SU-DHL-6 (cell line): ENCODE results near the gene ATP8A1.

ENCODE experiments used
- H2AFZ ChIP-seq: fragments of 200-600 bp; sonication (generic); 2 replicates; pipeline ENCODE4 v1.6.1; 2014; ENCODE audit warnings: low read depth, mild to moderate bottlenecking, moderate library complexity, mixed read lengths, antibody characterized with exemption, low read length; ENCODE audit not compliant: severe bottlenecking
- H3F3A ChIP-seq: fragments of 200-600 bp; shearing (Covaris generic); 2 replicates; pipeline ENCODE4 v1.6.0; 2016; ENCODE audit warnings: antibody characterized with exemption, mild to moderate bottlenecking; ENCODE audit not compliant: insufficient read depth
- H3K27ac ChIP-seq: fragments of 200-600 bp; sonication (generic); 2 replicates; pipeline ENCODE4 v1.5.1; 2016; ENCODE audit warnings: low read depth, mild to moderate bottlenecking, low read length, moderate library complexity, mixed read lengths
- H3K27me3 ChIP-seq: fragments of 200-600 bp; sonication (generic), shearing (Covaris generic); 2 replicates; pipeline ENCODE4 v1.6.0; 2014; ENCODE audit warnings: mild to moderate bottlenecking, low read length
- H3K36me3 ChIP-seq: fragments of 200-600 bp; sonication (generic); 2 replicates; pipeline ENCODE4 v1.6.1; 2014; ENCODE audit warnings: mild to moderate bottlenecking, low read length, mixed read lengths
- H3K4me2 ChIP-seq: fragments of 300-600, 200-600 bp; shearing (Covaris generic), sonication (generic); 2 replicates; pipeline ENCODE4 v1.6.0; 2014; ENCODE audit warnings: low read length, low read depth, mild to moderate bottlenecking; ENCODE audit not compliant: poor library complexity, severe bottlenecking
- H3K4me3 ChIP-seq: fragments of 200-600 bp; sonication (generic); 2 replicates; pipeline ENCODE4 v1.5.1; 2014; ENCODE audit warnings: antibody characterized with exemption, low read length, mild to moderate bottlenecking, mixed read lengths; ENCODE audit not compliant: insufficient read depth, poor library complexity, severe bottlenecking
- H3K79me2 ChIP-seq: fragments of 200-600 bp; sonication (generic); 2 replicates; pipeline ENCODE4 v1.6.1; 2014; ENCODE audit warnings: mild to moderate bottlenecking, low read length, moderate library complexity; ENCODE audit not compliant: insufficient read depth
- H3K9ac ChIP-seq: fragments of 200-600 bp; sonication (generic); 2 replicates; pipeline ENCODE4 v1.7.0; 2014; ENCODE audit warnings: mild to moderate bottlenecking, low read length
- H3K9me2 ChIP-seq: fragments of 200-600 bp; sonication (generic); replicated peaks from 2 replicates; pipeline ENCODE4 v1.6.1; 2014; ENCODE audit warnings: low read length; ENCODE audit not compliant: insufficient read depth
- H3K9me3 ChIP-seq: fragments of 200-600 bp; sonication (generic); 2 replicates; pipeline ENCODE4 v1.6.1; 2014; ENCODE audit warnings: low read length, mixed read lengths; ENCODE audit not compliant: insufficient read depth
- H4K20me1 ChIP-seq: fragments of 200-600 bp; sonication (generic); 2 replicates; pipeline ENCODE4 v1.6.1; 2014; ENCODE audit warnings: low read depth, mild to moderate bottlenecking, antibody characterized with exemption, low read length, moderate library complexity, mixed read lengths
- CTCF ChIP-seq: fragments of 200-600 bp; sonication (generic); IDR thresholded peaks from one replicate; pipeline ENCODE4 v1.5.1; 2017; ENCODE audit warnings: antibody characterized with exemption, mild to moderate bottlenecking, low read length, moderate library complexity; ENCODE audit not compliant: insufficient read depth, poor library complexity, severe bottlenecking
- EZH2phosphoT487 ChIP-seq: fragments of 200-600 bp; sonication (generic), shearing (Covaris generic); conservative IDR thresholded peaks from 2 replicates; pipeline ENCODE4 v1.6.1; 2018; ENCODE audit warnings: mild to moderate bottlenecking, antibody characterized with exemption, low read length, moderate library complexity, mixed read lengths

ATP8A1 gene

GRCh38 chr4:42395595-42395994 is 261.3 kb downstream of the ATP8A1 start:
- TF ChIP-seq CTCF (no peak), EZH2phosphoT487 (no peak)
- H4K20me1 ChIP-seq = no peaks in the 10 kb centered on the region
- no peak overlapping the region for H3K4me3 ChIP-seq
- H3K9ac ChIP-seq = no peak overlapping the region
- no peak overlapping the region for H3K4me2 ChIP-seq
- no peak overlapping the region for H3K27ac ChIP-seq
- no peaks in the 10 kb centered on the region for H3K79me2 ChIP-seq
- H3K27me3 ChIP-seq = 0 out of 2 replicates have a peak, but pooled peaks cover 3% of the 10 kb centered on the region
- no peaks in the 10 kb centered on the region for H3K9me3 ChIP-seq
- no peak overlapping the region for H2AFZ ChIP-seq
- H3K36me3 ChIP-seq = no peaks in the 10 kb centered on the region
- no peaks in the 10 kb centered on the region for H3F3A ChIP-seq
- H3K9me2 ChIP-seq = no peaks in the 10 kb centered on the region

GRCh38 chr4:42392436-42392835 is 264.5 kb downstream of the ATP8A1 start:
- Histone ChIP-seq H3K9me3 (no peaks in the 10 kb centered on the region), H3K27me3 (0 out of 2 replicates have a peak, but pooled peaks cover 3% of the 10 kb centered on the region), H2AFZ (no peak overlapping the region), H4K20me1 (no peaks in the 10 kb centered on the region), H3K4me3 (no peak overlapping the region), H3K9ac (no peak overlapping the region), H3K9me2 (no peaks in the 10 kb centered on the region), H3F3A (no peaks in the 10 kb centered on the region), H3K36me3 (no peaks in the 10 kb centered on the region), H3K4me2 (no peak overlapping the region), H3K27ac (no peak overlapping the region), H3K79me2 (no peaks in the 10 kb centered on the region)
- TF ChIP-seq EZH2phosphoT487 (no peak), CTCF (no peak)

- no peaks in the 10 kb centered on the region for H3K36me3 ChIP-seq
- H3K4me3 ChIP-seq = no peak overlapping the region
- H3K9ac ChIP-seq = no peak overlapping the region
- 0 out of 2 replicates have a peak, but pooled peaks cover 2% of the 10 kb centered on the region for H3K27me3 ChIP-seq
- no peak for TF ChIP-seq EZH2phosphoT487
- no peak for TF ChIP-seq CTCF
- H4K20me1 ChIP-seq = no peaks in the 10 kb centered on the region
- no peak overlapping the region for H2AFZ ChIP-seq
- H3K4me2 ChIP-seq = no peak overlapping the region
- H3K9me2 ChIP-seq = no peaks in the 10 kb centered on the region
- no peaks in the 10 kb centered on the region for H3F3A ChIP-seq
- H3K27ac ChIP-seq = no peak overlapping the region
- H3K79me2 ChIP-seq = no peaks in the 10 kb centered on the region
- no peaks in the 10 kb centered on the region for H3K9me3 ChIP-seq
Measured at GRCh38 chr4:42391981-42392380, 264.9 kb downstream of the ATP8A1 start.

- Histone ChIP-seq H3K4me3 (no peak overlapping the region), H3F3A (no peaks in the 10 kb centered on the region), H3K9me2 (no peaks in the 10 kb centered on the region), H3K9me3 (no peaks in the 10 kb centered on the region), H2AFZ (no peak overlapping the region), H3K4me2 (no peak overlapping the region), H3K79me2 (no peaks in the 10 kb centered on the region), H3K36me3 (no peaks in the 10 kb centered on the region), H4K20me1 (no peaks in the 10 kb centered on the region), H3K9ac (no peak overlapping the region), H3K27ac (no peak overlapping the region), H3K27me3 (no peaks in the 10 kb centered on the region)
- no peak for TF ChIP-seq EZH2phosphoT487
Measured at GRCh38 chr4:42391355-42391664, 265.6 kb downstream of the ATP8A1 start.
